ENCODE measurements around the gene CBX5. TPM values are rescaled to one million over a fixed set of nuclear protein-coding genes. Genes with fewer than 3 reads are reported as not detected.

CBX5 gene
- total and polyA plus RNA-seq, 10 of the 15 experiments (the other 5 are each of a cell fraction or from before 2014, with no cell fraction given), result 46.7 to 138 (median 74.6) TPM

DNA sequence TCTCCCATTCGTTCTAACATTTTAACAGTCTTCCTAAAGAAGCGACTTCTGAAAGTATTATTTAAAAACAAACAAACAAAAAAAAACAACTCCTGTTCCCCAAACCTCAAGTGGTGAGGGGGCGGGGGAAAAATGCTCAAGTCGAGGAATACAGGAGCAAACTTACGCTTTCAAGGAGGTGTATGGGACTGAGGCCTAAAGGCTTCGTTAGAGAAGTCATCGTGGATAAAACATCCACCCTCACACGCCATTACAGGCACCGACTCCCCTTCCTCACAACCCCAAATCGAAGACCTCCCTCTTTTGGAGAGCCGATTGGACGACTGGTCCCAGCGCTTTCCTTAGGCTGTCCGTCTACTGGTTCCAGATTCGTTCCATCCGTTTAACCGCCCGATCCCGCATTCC is 693 bp downstream of the CBX5 start (continued):
- TF ChIP-seq, protein P1, sequence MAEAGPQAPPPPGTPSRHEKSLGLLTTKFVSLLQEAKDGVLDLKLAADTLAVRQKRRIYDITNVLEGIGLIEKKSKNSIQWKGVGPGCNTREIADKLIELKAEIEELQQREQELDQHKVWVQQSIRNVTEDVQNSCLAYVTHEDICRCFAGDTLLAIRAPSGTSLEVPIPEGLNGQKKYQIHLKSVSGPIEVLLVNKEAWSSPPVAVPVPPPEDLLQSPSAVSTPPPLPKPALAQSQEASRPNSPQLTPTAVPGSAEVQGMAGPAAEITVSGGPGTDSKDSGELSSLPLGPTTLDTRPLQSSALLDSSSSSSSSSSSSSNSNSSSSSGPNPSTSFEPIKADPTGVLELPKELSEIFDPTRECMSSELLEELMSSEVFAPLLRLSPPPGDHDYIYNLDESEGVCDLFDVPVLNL (IDR thresholded peaks at IDR 0.05; ENCODE audit: low read depth, low read length), result 0 out of 2 replicates have a peak, but pooled peaks have one; percentile 31
- TF ChIP-seq, protein P2, sequence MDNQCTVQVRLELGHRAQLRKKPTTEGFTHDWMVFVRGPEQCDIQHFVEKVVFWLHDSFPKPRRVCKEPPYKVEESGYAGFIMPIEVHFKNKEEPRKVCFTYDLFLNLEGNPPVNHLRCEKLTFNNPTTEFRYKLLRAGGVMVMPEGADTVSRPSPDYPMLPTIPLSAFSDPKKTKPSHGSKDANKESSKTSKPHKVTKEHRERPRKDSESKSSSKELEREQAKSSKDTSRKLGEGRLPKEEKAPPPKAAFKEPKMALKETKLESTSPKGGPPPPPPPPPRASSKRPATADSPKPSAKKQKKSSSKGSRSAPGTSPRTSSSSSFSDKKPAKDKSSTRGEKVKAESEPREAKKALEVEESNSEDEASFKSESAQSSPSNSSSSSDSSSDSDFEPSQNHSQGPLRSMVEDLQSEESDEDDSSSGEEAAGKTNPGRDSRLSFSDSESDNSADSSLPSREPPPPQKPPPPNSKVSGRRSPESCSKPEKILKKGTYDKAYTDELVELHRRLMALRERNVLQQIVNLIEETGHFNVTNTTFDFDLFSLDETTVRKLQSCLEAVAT (IDR thresholded peaks at IDR 0.05), result 0 out of 2 replicates have a peak, but pooled peaks have one; percentile 92
- peak; percentile 21; the same call in 1 of the 2 replicates for TF ChIP-seq BACH1 (IDR thresholded peaks at IDR 0.05; ENCODE audit: borderline replicate concordance)
- peak in 1 of 2 experiments; percentile 18; a peak in 1 of 3 replicates for TF ChIP-seq EGR1 (IDR thresholded peaks at IDR 0.05; ENCODE audit: borderline replicate concordance in 1 of 2, low read depth in 2 of 2, low read length in 2 of 2)
- peak; percentile 67; the same call in 1 of the 2 replicates for TF ChIP-seq ZNF207 (IDR thresholded peaks at IDR 0.05; ENCODE audit: borderline replicate concordance)
- TF ChIP-seq RB1 (IDR thresholded peaks at IDR 0.05; ENCODE audit: borderline replicate concordance), result no peak; the same call in 1 of the 2 replicates

DNA sequence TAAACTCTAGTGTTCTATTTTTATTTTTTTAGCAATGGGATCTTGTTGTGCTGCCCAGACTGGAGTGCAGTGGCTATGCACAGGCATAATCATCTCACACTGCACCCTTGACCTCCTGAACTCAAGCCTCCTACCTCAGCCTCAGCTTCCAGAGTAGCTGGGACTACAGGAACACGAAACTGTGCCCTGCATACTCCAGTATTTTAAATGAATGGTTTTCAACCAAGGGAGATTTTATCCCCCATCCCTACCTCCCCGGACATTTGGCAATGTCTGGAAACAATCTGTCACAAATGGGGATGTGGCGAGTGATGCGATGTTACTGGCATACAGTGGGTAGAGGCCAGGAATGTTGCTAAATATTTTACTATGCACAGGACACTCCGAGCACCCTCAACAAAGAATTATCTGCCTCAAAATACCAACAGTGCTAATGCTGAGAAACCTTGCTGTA is 2.1 kb downstream of the CBX5 start:
- no TSS peak for BruUV-seq (replicated peaks)
- RAD21 ChIA-PET (ENCODE audit: unreplicated experiment), result interaction anchor here (4.2 kb wide), 1 partner anchor 18 kb away, joined by 39 read pairs; no protein-coding TSS in a partner anchor
- peaks cover 4 to 15% of the 10 kb centered on the region in 2 experiments for H3K36me3 ChIP-seq (ENCODE audit: control insufficient read depth in 2 of 2, insufficient read depth in 2 of 2, low read length in 1 of 2)
- ATAC-seq (no peak), DNase-seq (ENCODE audit: low read depth, low spot score) (no peak), FAIRE-seq (no peak)
- H3K4me1 ChIP-seq (ENCODE audit: control insufficient read depth, insufficient read depth, low read length), result peaks cover 18% of the 10 kb centered on the region
- no peak overlapping the region for H2AFZ ChIP-seq (ENCODE audit: control insufficient read depth, low read depth, low read length)
- in situ Hi-C loops (cut with MboI), result no loop called here
- peak overlapping the region; percentile 100 for H3K9ac ChIP-seq (ENCODE audit: control insufficient read depth, insufficient read depth, low read length)
- H3K4me2 ChIP-seq (ENCODE audit: control insufficient read depth, insufficient read depth), result peak overlapping the region; percentile 87
- SMC1A ChIA-PET (ENCODE audit: uncharacterized antibody, unreplicated experiment), result interaction anchor here (0.6 to 1.0 kb wide), 6 partner anchors 13 to 91 kb away, joined by 3 to 4 read pairs (median 4); no protein-coding TSS in a partner anchor
- TF ChIP-seq SRF (IDR thresholded peaks at IDR 0.05; ENCODE audit: low read depth in 2 of 2, low read length in 2 of 2), result no peak
- TF ChIP-seq MEF2B (IDR thresholded peaks at IDR 0.05; ENCODE audit: partially characterized antibody, poor library complexity, severe bottlenecking), result no peak
- peak; percentile 62 for TF ChIP-seq NR2F1 (conservative IDR thresholded peaks at IDR 0.05)
- TF ChIP-seq ZBED1 (IDR thresholded peaks at IDR 0.05; ENCODE audit: borderline replicate concordance), result peak; percentile 37; the same call in 1 of the 2 replicates
- no peak for TF ChIP-seq RBBP5 (conservative IDR thresholded peaks at IDR 0.05)
- TF ChIP-seq EED (IDR thresholded peaks at IDR 0.05; ENCODE audit: low read depth), result peak; percentile 34; the same call in 1 of the 2 replicates
- peak; percentile 63; the same call in 1 of the 2 replicates for TF ChIP-seq POLR2AphosphoS2 (IDR thresholded peaks at IDR 0.05; ENCODE audit: low read depth, low read length)
- TF ChIP-seq STAT3 (IDR thresholded peaks at IDR 0.05; ENCODE audit: low read depth, low read length), result no peak
- peak; percentile 9; the same call in 1 of the 2 replicates for TF ChIP-seq PML (IDR thresholded peaks at IDR 0.05; ENCODE audit: low read length)
- TF ChIP-seq POLR2AphosphoS5 (IDR thresholded peaks at IDR 0.05; ENCODE audit: low read length), result 0 out of 2 replicates have a peak, but pooled peaks have one; percentile 56
- TF ChIP-seq NFXL1 (IDR thresholded peaks at IDR 0.05; ENCODE audit: borderline replicate concordance), result no peak
- no peaks in the 10 kb centered on the region for H3K9me3 ChIP-seq (replicated peaks; ENCODE audit: control insufficient read depth, insufficient read depth, low read length)
- intact Hi-C loops (cut with micrococcal nuclease; ENCODE audit: unreplicated experiment), result loop anchor here (2.0 kb wide), 1 partner anchor 19 kb away; no protein-coding TSS in a partner anchor
- H3K4me3 ChIP-seq, result peak overlapping the region; percentile 76
- peak overlapping the region; percentile 99; the same call in 1 of the 2 replicates for H3K27ac ChIP-seq (ENCODE audit: control insufficient read depth, insufficient read depth)
- H4K20me1 ChIP-seq (ENCODE audit: control insufficient read depth, insufficient read depth), result 0 out of 2 replicates have a peak, but pooled peaks cover 4% of the 10 kb centered on the region
- peaks cover 86% of the 10 kb centered on the region for H3K79me2 ChIP-seq (ENCODE audit: control insufficient read depth, insufficient read depth, low read length)
- 10% methylated on average over 5 of the region's 5 CpGs for WGBS (ENCODE audit: insufficient coverage, insufficient replicate concordance, low lambda C conversion rate, missing lambda C conversion rate)
- H3K27me3 ChIP-seq (replicated peaks in 1 of 2; ENCODE audit: control insufficient read depth in 2 of 2, insufficient read depth in 2 of 2, low read length in 1 of 2), result no peaks in the 10 kb centered on the region
- CTCF ChIA-PET, result interaction anchor here (1.0 to 8.4 kb wide), 6 partner anchors 9 to 82 kb away, joined by 3 to 49 read pairs (median 4); no protein-coding TSS in a partner anchor
- POLR2A ChIA-PET, result interaction anchor here (1.0 to 4.4 kb wide), 4 partner anchors 15 to 80 kb away, joined by 3 to 60 read pairs (median 3); partner anchors contain the start of gene COPZ1

All from GM12878 (cell line).